Body of pancreas (tissue), 4 donors: Measurements from ENCODE around the gene PRKAG2. TPM values are rescaled to one million over a fixed set of nuclear protein-coding genes. Genes with fewer than 3 reads are reported as not detected.

Experiments used
- ATAC-seq: fragments of 150-250 bp; one replicate; pipeline ENCODE4 v1.9.1; 2016
- DNase-seq, 4 donors: peaks; one replicate each; pipeline ENCODE4 v3.0.0-alpha.2; 2019
- H3K27ac ChIP-seq, 4 donors: fragments of 200-600 bp; sonication (generic); 1 replicate in 3 of 4; 2 replicates in 1 of 4; pipeline versions ENCODE4 v1.5.1 to v1.6.1; 2016 to 2019; ENCODE audit warnings: mild to moderate bottlenecking in 1 of 4, mixed read lengths in 1 of 4, moderate library complexity in 1 of 4
- H3K27me3 ChIP-seq, 2 donors: fragments of 200-600 bp; sonication (generic); one replicate each; pipeline ENCODE4 v1.6.0; 2016; ENCODE audit warnings: mild to moderate bottlenecking in 1 of 2
- H3K36me3 ChIP-seq, 2 donors: fragments of 200-600 bp; sonication (generic); replicated peaks in 1 of 2; 2 replicates each; pipeline ENCODE4 v1.5.1; 2016; ENCODE audit warnings: low read depth in 2 of 2; ENCODE audit not compliant: insufficient read depth in 1 of 2
- H3K4me1 ChIP-seq: fragments of 200-600 bp; sonication (generic); one replicate; pipeline ENCODE4 v1.6.0; 2016
- H3K4me3 ChIP-seq, 2 donors: fragments of 200-600 bp; sonication (generic); 1 replicate in 1 of 2; 2 replicates in 1 of 2; pipeline ENCODE4 v1.5.1; 2016 to 2019
- H3K9me3 ChIP-seq, 3 donors: fragments of 200-600 bp; sonication (generic); 1 replicate in 2 of 3; 2 replicates in 1 of 3; pipeline ENCODE4 v1.5.1; 2016
- CTCF ChIP-seq, 7 experiments: fragments of 450-650 bp in 4 of 7; fragments of 200-600 bp in 3 of 7; sonication (generic) in 3 of 7; IDR thresholded peaks; one replicate each; pipeline ENCODE4 v1.5.1; 2016 to 2019; ENCODE audit warnings: antibody characterized with exemption in 7 of 7
- POLR2A ChIP-seq, 3 donors: fragments of 450-650 bp; IDR thresholded peaks; one replicate each; pipeline ENCODE4 v1.6.1; 2016; ENCODE audit warnings: antibody characterized with exemption in 3 of 3, mild to moderate bottlenecking in 2 of 3
- WGBS, 2 donors: methylation state at CpG; one replicate each; pipeline ENCODE4 v1.1.5; 2017; 5-methylcytosine and 5-hydroxymethylcytosine counted together
- intact Hi-C: fragments of 100-400 bp; cut with DNase I; formaldehyde crosslinking; loops from one replicate; pipeline ENCODE4 v1.15.1; 2023
- total RNA-seq, 2 donors: library from RNA; depleted of rRNA; stranded (reverse); fragments of >200 nt; gene quantifications; one replicate each; pipeline ENCODE4 v1.1.0, GENCODE V29; 2016

PRKAG2 gene
- total RNA-seq, 2 donors from 2014 or later, result 9.9 to 24.4 TPM

DNA sequence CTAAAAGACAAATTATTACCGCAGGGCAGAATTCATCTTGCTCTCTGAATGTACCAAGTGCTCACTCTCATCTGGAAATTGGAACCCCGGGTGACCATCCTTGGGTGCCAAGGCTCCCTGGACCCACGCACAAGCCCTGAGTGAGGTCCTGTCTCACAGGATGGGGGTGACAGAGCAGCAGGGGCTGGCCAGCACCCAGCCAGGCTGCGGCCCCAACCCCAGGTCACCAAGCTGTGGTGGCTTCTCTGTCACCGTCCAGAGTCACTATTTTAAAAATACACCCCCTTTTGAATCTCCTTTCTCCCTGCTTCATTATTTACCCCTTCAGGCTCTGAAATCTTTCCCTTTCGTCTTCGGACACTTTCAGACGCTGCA, 148.6 kb downstream of the PRKAG2 start:
- no peaks in the 10 kb centered on the region for H3K36me3 ChIP-seq
- no peaks in the 10 kb centered on the region for H3K9me3 ChIP-seq
- no peaks in the 10 kb centered on the region for H3K27me3 ChIP-seq
- no peak for ATAC-seq
- no peak for DNase-seq
- H3K4me3 ChIP-seq, result no peak overlapping the region
- TF ChIP-seq CTCF (IDR thresholded peaks at IDR 0.05), result no peak
- no peak for TF ChIP-seq POLR2A (IDR thresholded peaks at IDR 0.05)
- no peak overlapping the region for H3K27ac ChIP-seq
- WGBS, 2 donors, result 83 to 96% methylated on average over 8 of the region's 8 CpGs
- no peaks in the 10 kb centered on the region for H3K4me1 ChIP-seq
- intact Hi-C loops, result no loop called here

- Histone ChIP-seq H3K27me3 (no peaks in the 10 kb centered on the region), H3K4me3 (no peak overlapping the region), H3K9me3 (no peaks in the 10 kb centered on the region), H3K27ac (no peak overlapping the region), H3K4me1 (no peaks in the 10 kb centered on the region), H3K36me3 (no peaks in the 10 kb centered on the region)
- intact Hi-C loops, result no loop called here
- no peak for TF ChIP-seq CTCF (IDR thresholded peaks at IDR 0.05)
- no peak for TF ChIP-seq POLR2A (IDR thresholded peaks at IDR 0.05)
- ATAC-seq (peak; percentile 49), DNase-seq (peak in 3 of 4 donors; percentile 44 to 65 (median 45))
- whole genome bisulfite sequencing, 2 donors, result 67 to 86% methylated on average over 15 to 18 of the region's 18 CpGs
These were observed 149.2 kb downstream of the PRKAG2 start for GRCh38 chr7:151727579-151728285.

- intact Hi-C loops, result no loop called here
- DNase-seq, result no peak
- no peak for ATAC-seq
- Histone ChIP-seq H3K27ac (no peak overlapping the region), H3K27me3 (no peaks in the 10 kb centered on the region), H3K9me3 (no peaks in the 10 kb centered on the region), H3K36me3 (no peaks in the 10 kb centered on the region), H3K4me1 (peaks cover 6% of the 10 kb centered on the region), H3K4me3 (no peak overlapping the region)
- no peak for TF ChIP-seq POLR2A (IDR thresholded peaks at IDR 0.05)
- no peak for TF ChIP-seq CTCF (IDR thresholded peaks at IDR 0.05)
- WGBS, 2 donors, result 82 to 84% methylated on average over 15 to 23 of the region's 23 CpGs
These were observed 150.0 kb downstream of the PRKAG2 start for GRCh38 chr7:151726652-151727578.

DNA sequence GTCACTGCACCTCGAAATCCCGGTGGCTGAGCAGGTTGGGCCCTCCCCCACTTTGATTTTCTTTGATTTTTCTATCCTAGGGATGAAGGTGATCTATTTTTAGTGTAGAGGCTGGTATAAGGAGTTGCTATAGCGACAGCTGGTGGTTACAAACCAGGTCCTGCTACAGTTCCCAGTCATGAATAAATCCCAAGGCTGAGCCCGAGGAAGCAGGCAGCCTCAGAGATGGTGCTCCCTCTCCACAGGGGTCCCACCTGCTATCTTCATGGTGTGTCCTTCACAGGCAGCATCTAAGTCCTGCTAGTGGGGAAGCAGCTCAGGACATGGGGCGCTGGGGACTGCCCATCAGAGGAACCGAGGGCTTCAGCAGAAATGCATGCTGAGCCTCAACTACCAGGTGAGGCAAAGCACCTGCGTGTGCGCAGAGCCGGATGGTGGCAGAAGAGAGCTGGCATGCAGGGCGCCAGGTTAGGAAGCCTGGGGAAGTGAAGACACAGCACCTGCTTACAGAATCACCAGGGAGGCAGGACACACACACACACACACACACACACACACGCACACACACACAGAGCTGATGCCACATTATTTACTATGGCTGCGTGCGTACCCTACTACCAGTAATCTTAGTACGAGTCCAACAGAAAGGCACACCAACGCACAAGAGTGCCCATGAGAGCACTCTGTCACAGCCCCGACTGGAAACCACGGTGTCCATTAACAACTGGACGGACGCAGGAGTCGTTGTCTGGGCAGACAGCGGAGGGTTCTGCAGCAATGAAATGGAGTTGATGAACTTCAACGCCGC, 150.9 kb downstream of the PRKAG2 start:
- WGBS, 2 donors, result 68 to 80% methylated on average over 19 to 23 of the region's 23 CpGs
- Histone ChIP-seq H3K27ac (no peak overlapping the region), H3K27me3 (no peaks in the 10 kb centered on the region), H3K36me3 (no peaks in the 10 kb centered on the region), H3K4me3 (no peak overlapping the region), H3K4me1 (peaks cover 14% of the 10 kb centered on the region), H3K9me3 (no peaks in the 10 kb centered on the region)
- TF ChIP-seq POLR2A (IDR thresholded peaks at IDR 0.05) (no peak), CTCF (IDR thresholded peaks at IDR 0.05) (peak in 1 of 7 experiments; percentile 20)
- ATAC-seq (no peak), DNase-seq (peak in 2 of 4 donors; percentile 30 to 45)
- intact Hi-C loops, result no loop called here
